Subcutaneous adipose tissue (tissue), 4 donors: Measurements from ENCODE around the gene CCDC117. TPM values are rescaled to one million over a fixed set of nuclear protein-coding genes. Genes with fewer than 3 reads are reported as not detected.

Experiments
- CTCF ChIP-seq: fragments of 450-650 bp; IDR thresholded peaks from one replicate; pipeline ENCODE4 v1.5.1; 2016; ENCODE audit warnings: low read depth, mild to moderate bottlenecking, control low read depth, antibody characterized with exemption, moderate library complexity
- small RNA-seq: library from RNA; depleted of rRNA; stranded (forward); fragments of <200 nt; gene quantifications from one replicate; pipeline ENCODE3, GENCODE V24; 2016
- total RNA-seq, 4 donors: library from RNA; depleted of rRNA; stranded (reverse); fragments of >200 nt; gene quantifications; one replicate each; pipeline ENCODE4 v1.1.0, GENCODE V29; 2016

Gene CCDC117
- total RNA-seq, 4 donors from 2014 or later: 17.1 to 21.5 (median 18.4) TPM

DNA sequence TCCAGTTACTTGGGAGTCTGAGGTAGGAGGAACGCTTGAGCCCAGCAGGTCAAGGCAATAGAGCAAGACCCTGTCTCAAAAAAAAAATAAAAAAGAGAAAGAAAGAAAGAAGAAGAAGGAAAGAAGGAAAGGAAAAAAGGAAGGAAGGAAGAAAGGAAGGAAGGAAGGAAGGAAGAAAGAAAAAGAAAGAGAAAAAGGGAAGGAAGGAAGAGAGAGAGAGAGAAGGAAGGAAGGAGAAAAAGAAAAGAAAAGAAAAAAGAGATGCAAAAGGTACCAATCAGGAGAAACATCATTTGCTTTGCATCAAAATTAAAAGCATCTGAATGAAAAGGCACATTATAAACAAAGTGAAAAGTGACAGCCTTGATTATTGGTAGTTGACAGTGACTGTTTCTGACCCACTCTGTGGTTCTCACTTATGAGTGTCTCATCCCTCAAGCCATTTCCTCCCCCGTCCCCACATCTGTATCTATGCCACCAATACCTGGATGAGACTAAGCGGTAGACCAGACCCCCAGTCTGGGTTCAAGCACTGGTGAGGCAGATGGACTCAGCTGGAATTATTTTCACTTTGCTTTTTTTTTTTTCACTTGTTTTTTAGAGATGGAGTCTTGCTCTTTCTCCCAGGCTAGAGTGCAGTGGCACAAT is 60.9 kb downstream of the CCDC117 start:
- no peak for TF ChIP-seq CTCF

- no peak for TF ChIP-seq CTCF
Measured at GRCh38 chr22:28835630-28836189, 63.2 kb downstream of the CCDC117 start.

GRCh38 chr22:28837640-28838039 is 65.1 kb downstream of the CCDC117 start:
- no peak for TF ChIP-seq CTCF

Small RNAs within 50 kb of the gene (small RNA-seq; reads per million reads assigned to genes)
- not detected for gene Z93930.1

Other genes with a start within 250 kb of the CCDC117 start
- 10 to 100 TPM; 42.6 to 71.6 (median 43.4) TPM for gene TTC28, start 92.9 kb upstream of the CCDC117 start, total RNA-seq
- 10 to 100 TPM in 1 of 4 donors, 1 to 10 TPM in 3; 2.6 to 14.4 (median 5.8) TPM for gene CHEK2, start 30.9 kb upstream of the CCDC117 start, total RNA-seq
- gene HSCB, start 30.7 kb upstream of the CCDC117 start, total RNA-seq: 10 to 100 TPM; 10.6 to 26.0 (median 20.9) TPM
- gene XBP1, start 27.9 kb downstream of the CCDC117 start, total RNA-seq: 100 to 1,000 TPM in 1 of 4 donors, 10 to 100 TPM in 3; 87.5 to 185 (median 90.4) TPM
- 1 to 10 TPM; 1.7 to 8.1 (median 4.8) TPM for gene ZNRF3, start 110.9 kb downstream of the CCDC117 start, total RNA-seq